Measurements from ENCODE around the gene MREG. TPM values are rescaled to one million over a fixed set of nuclear protein-coding genes. Genes with fewer than 3 reads are reported as not detected.

The MREG gene
- polyA plus RNA-seq, 3 donors: 16.1 to 19.7 (median 17.6) TPM

DNA sequence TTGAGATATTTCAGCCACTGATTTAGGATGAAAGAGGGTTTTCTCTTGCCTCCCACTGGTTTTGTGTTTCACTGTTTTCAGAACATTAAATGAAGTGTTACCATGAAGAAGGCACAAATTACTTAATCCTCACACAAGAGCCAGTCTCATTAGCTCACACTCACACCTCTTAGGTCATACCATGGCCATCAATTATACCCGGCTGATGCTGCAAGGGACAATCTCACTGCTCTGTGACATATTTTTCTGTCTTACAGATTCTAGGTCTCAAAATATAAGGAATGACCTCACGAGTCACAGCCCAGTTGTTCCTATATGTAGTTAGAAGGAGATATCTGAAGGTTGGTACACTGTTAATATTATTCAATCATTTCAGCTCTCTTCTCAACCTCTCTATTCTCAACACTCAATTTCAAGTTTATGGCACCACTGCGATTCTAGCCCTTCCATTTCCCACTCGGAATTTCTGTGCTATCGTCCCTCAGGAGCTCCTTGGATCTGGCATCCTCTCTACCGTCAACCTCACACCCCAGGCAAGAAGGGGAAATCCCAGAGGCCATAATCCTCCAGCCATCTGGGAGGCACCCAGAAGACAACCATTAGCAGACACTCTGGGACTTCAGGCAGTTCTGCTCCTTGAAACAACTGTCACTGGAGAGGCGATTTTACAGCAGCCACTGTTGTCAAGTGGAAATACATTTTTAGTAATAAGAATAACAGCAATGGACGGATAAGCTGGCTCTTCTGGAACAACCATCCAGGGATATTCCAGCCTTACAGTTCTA is 101.9 kb downstream of the MREG start:
- no peak for DNase-seq (ENCODE audit: extremely low read depth in 1 of 11, low read depth in 9 of 11, low spot score in 4 of 11)

DNA sequence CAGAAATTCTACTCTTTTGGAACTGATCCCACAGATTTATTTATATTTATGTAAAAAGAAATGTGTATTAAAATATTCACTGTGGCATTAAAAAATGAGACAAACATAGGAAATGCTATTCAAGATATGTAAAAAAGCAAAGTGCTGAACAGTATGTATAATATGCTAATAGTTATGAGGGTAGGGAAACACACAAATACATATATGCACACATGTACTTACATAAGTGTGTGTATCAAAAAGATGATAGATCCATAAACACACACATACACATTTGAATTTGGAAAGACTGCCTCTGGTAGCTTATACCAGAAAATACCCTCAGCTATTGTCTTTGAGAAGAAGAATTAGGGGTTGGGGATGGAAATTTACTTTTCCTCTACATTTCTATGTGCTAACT is 103.2 kb downstream of the MREG start:
- DNase-seq (ENCODE audit: extremely low read depth in 1 of 11, low read depth in 9 of 11, low spot score in 4 of 11): no peak

DNA sequence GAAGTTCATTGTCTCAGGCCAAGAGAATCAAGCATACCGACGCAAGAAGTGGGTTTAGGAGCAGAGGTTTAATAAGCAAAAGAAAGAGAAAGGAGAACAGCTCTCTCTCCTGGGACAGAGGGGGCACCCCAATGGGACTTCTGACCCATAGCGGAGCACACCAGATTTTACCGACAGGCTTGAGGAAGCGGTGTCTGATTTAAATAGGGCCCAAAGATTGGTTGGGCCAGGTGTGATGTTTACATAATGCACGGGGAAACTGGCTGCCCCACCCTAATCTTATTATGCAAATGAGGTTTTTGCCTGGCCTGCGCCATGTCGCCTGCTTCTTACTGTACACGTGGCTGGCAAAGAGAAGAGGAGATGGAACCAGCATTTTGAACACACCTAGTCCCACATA is 106.2 kb downstream of the MREG start:
- DNase-seq (ENCODE audit: extremely low read depth in 1 of 11, low read depth in 9 of 11, low spot score in 4 of 11): no peak

DNA sequence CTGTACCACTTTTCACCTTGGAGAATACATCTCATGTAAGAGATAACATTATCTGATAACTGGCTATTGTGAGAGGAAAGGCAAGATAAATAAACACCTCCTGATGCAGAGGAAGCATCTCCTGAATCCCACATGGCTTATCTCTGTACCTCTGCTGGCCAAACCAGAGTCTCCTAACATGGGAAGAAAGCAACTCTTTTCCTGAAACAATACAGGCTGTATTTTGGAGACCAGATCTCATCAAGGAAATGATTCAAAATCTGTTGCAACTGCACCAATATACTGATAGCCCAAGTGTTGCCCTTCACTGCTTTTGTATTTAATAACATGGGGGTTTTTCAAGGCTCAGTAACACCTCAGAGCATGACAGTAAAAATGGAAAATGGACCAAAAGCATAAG is 106.9 kb downstream of the MREG start:
- DNase-seq (ENCODE audit: extremely low read depth in 1 of 11, low read depth in 9 of 11, low spot score in 4 of 11): no peak

DNA sequence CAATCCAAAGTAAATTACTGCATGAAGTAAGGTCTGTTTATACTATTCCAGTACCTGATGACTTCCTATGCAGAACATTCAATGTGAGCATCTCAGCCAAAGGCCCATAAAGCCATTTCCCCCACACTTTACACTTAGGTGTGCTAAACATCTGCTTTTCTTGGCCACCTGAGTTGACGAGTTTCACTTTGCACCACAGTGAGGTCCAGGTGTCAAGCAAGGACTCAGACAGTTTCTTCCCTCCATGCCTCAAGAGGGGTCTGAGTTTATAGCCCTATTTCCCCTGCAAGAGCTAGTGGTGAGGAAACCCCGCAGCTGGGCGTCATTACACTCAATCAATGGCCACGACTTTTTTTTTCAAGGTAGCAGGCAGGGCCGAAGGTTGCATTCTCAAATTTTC is 107.7 kb downstream of the MREG start:
- no peak for DNase-seq (ENCODE audit: extremely low read depth in 1 of 11, low read depth in 9 of 11, low spot score in 4 of 11)

DNA sequence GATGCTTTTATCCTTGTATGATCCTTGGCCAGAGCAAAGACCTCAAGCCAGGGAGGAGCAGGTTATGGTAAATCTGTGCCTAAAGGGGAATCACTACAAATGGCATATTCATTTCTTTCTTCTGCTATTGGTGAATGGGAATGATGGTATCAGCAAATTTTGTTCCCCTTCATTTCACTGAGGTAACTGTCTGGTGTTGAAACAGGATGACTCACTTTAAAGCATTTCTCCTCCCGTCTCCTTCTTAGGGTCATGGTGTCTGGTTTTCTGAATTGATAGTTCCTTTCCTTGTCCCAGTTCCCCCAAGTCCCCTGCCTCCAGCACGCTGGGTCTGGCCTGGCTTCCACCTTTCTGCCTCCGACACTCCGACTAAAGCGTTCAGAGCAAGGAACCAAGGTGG is 109.2 kb downstream of the MREG start:
- DNase-seq (ENCODE audit: extremely low read depth in 1 of 11, low read depth in 9 of 11, low spot score in 4 of 11): no peak

DNA sequence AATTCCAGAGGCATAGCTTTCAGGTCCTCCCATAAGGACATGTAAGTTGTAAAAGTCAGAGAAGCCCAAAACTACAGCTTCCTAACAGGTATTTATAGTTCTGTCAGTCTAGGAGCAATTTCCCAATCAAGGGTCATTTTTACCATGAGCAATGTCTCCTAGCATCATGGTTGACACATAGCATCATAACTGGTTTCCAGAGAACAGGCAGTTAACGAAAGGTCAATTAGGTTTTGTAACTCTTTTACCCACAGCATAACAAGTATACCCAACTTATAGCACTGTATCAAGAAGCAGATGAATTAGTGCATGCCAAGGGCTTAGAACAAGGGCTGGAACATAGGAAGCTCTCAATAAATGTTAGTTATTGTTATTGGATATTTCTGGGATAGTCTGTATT is 110.1 kb downstream of the MREG start:
- no peak for DNase-seq (ENCODE audit: extremely low read depth in 1 of 11, low read depth in 9 of 11, low spot score in 4 of 11)

DNA sequence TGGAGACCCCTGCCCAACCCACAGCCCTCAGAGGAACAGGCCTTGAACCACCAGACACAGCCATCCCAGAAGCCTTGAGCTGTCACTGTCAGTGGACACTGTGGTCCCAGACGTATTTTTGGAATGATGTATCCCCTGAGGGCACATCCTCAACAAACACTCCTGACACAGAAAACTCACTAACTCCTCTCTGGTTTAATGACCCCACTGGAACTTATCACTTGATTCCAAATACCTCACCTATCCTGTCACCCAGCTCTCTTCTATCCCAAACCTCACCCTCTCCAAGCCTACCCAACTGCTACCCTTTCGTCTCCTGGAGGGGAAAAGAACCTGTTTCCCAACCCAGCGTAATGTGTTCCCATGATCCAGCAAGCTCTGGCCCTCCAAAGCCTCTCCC is 111.6 kb downstream of the MREG start:
- no peak for DNase-seq (ENCODE audit: extremely low read depth in 1 of 11, low read depth in 9 of 11, low spot score in 4 of 11)

DNA sequence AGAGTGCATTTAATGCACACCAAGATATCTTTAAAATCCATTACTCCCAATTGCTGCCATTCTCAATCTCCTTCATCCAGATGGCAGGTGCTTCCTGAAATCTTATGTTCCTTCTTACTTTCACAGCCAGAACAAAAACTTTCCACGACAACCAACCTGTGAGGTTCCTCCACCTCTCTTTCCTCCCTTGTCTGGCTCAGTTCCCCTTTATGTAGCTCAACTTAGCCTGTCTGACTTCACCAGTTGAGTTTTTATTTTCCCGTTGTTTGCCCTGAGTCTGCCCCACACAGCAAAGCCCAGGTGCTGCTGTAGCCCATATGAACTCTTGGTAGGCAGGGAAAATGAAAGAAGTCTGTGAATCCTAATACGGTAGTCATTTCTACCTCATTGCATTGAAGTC is 112.5 kb downstream of the MREG start:
- no peak for DNase-seq (ENCODE audit: extremely low read depth in 1 of 11, low read depth in 9 of 11, low spot score in 4 of 11)

DNA sequence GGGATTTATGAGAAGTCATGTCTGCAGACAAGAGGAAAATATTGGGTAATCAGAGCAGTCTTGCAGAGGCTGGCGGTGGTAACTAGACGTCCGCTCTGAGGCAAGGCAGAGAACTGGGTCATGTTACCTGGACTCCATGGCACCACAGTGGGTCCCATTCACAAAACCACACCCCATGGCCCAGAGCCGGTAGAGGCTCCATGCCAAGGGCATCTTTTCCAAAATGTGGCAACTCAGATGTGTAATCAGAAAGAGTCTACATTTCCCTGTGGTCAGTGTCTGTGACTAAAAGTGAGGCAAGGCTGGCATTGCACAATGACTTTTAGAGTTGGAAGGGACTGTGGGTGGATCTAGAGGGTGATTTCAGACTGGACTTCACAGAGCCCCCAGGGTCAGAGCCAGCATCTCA is 113.1 kb downstream of the MREG start:
- no peak for DNase-seq (ENCODE audit: extremely low read depth in 1 of 11, low read depth in 9 of 11, low spot score in 4 of 11)

DNA sequence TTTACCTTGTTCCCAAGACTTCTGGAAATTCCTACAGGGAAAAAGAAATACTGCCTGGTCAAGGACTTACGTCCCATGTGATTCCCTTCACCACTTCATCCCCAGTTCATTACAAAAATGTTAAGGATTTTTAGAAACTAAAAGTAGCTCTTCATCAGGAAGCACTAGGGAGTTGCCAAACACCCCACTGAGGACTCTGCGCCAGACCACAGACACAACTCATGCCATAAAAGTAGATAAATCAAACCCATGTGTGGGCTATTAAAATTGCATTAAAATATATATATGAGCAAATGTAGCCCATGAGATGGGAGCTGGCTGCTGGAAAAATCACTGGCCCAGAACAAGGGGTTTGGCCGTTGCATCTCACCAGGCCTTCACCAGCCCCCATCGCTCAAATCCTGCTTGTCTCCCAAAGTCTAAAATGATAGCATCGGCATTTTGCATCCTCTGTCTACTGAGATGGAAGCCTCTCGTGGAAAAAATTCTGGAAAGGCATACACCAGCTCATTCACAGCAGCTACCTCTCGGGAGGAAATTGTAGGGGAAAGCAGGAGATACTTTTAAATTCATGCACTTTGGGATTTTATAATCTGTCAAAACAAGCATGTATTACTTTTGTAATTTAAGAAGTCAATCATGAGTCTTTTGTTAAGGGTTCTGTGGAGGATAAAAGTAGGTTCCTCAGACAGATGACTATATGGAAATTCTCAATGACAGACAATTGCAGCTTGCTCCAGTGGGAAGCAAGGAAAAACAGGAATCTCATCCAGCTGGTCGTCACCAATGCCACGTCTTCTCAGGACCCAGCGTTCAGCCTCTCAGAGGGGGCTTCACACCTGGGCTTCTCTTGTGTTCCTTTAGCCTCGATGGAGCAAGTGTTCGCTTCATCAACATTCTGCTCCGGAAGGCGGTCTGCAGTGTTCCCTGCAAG is 113.9 kb downstream of the MREG start:
- no peak for DNase-seq (ENCODE audit: extremely low read depth in 1 of 11, low read depth in 9 of 11, low spot score in 4 of 11)

DNA sequence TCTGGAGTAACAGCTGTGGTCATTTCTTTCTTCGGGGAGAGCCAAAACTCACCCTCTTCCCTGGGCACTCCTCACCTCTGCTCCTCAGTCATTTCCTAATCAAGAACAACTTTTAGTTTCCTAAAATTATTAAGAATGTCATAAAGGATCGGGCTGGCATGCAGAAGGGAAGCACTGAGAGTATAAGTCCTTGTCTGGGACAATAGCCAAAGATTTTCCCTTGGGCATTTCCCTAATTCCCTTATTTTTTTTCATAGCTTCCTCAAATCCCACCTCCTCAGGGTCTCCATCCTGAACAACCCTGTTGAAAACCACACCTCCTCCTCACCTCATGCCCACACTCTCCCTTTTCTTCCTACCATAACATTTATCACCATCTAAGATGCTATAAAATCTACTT is 115.0 kb downstream of the MREG start:
- no peak for DNase-seq (ENCODE audit: extremely low read depth in 1 of 11, low read depth in 9 of 11, low spot score in 4 of 11)

DNA sequence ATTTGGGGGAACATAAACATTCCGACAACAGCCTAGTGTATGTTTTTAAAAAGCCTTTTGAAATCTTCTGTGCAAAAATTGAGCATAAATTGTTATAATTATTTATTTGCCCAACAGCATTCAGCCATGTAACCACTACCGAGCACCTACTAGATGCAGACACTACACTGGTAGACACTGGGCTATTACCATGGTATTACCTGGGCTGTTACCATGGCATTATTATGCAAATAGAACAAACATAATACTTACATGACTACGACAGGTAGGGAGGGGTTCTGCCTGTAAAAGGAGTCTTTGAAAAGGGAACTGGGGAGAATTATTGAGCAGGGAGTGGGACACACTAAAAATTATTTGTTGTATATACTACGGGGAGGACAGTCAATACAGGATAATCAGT is 116.4 kb downstream of the MREG start:
- no peak for DNase-seq (ENCODE audit: extremely low read depth in 1 of 11, low read depth in 9 of 11, low spot score in 4 of 11)

DNA sequence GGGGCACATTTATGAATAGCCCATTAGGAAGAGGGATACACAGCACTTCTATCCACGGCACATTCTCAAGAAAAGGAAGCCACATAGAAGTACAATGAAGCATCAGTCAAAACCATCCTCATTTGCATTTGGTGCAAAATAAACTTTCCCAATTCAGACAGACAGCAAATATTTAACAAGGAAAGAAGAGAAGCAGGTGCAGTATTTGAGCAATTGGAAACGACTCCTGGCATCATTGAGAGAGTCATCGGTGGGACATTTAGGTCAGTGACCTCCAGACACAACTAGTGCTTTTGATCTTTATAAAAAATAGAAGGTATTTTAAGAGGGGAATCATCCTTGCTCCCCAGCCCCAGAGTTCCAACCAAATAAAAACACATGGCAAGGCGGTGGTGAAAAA is 118.0 kb downstream of the MREG start:
- no peak for DNase-seq (ENCODE audit: extremely low read depth in 1 of 11, low read depth in 9 of 11, low spot score in 4 of 11)

Other genes with a start within 250 kb of the MREG start
- gene PECR, start 68.3 kb upstream of the MREG start, polyA plus RNA-seq (ENCODE audit: insufficient read length in 3 of 3): 10 to 100 TPM; 38.1 to 53.7 (median 46.5) TPM
- 10 to 100 TPM; 13.6 to 14.8 (median 14.4) TPM for gene TMEM169, start 68.4 kb upstream of the MREG start, polyA plus RNA-seq (ENCODE audit: insufficient read length in 3 of 3)
- gene XRCC5, start 95.8 kb upstream of the MREG start, polyA plus RNA-seq (ENCODE audit: insufficient read length in 3 of 3): 100 to 1,000 TPM; 304 to 384 (median 335) TPM

All from renal cortex interstitium (tissue), 11 donors.